ENCODE data around the gene RRN3.
"Not testable (repeated sequence)": the region's sequence is repeated elsewhere in the genome, so short reads cannot be mapped to it uniquely, and the experiment has no call there.

RRN3 gene

GRCh38 chr16:15093955-15094827 is at the start of gene RRN3:
Gene RRN3, minus strand, starts transcription at chr16:15094272. Its CDS starts 39 bp downstream, at chr16:15094233.
- DNase-seq (ENCODE audit: low read depth, low spot score), result peak; percentile 95

GRCh38 chr16:15143601-15144091 is 49.6 kb upstream of the RRN3 start:
- peak; percentile 84 for DNase-seq (ENCODE audit: low read depth, low spot score)

- DNase-seq (ENCODE audit: low read depth, low spot score), result peak; percentile 7
These were observed 49.0 kb upstream of the RRN3 start for GRCh38 chr16:15142891-15143600.

- DNase-seq (ENCODE audit: low read depth, low spot score), result not testable (repeated sequence)
These were observed 48.2 kb upstream of the RRN3 start for GRCh38 chr16:15142107-15142890.

GRCh38 chr16:15141586-15141985 is 47.5 kb upstream of the RRN3 start:
- DNase-seq (ENCODE audit: low read depth, low spot score), result peak; percentile 17

GRCh38 chr16:15140444-15141365 is 46.6 kb upstream of the RRN3 start:
- peak; percentile 1 for DNase-seq (ENCODE audit: low read depth, low spot score)

GRCh38 chr16:15137514-15137913 is 43.4 kb upstream of the RRN3 start:
- DNase-seq (ENCODE audit: low read depth, low spot score), result not testable (repeated sequence)

GRCh38 chr16:15135483-15136360 is 41.6 kb upstream of the RRN3 start:
- not testable (repeated sequence) for DNase-seq (ENCODE audit: low read depth, low spot score)

- DNase-seq (ENCODE audit: low read depth, low spot score), result not testable (repeated sequence)
These were observed 40.8 kb upstream of the RRN3 start for GRCh38 chr16:15134752-15135482.

- not testable (repeated sequence) for DNase-seq (ENCODE audit: low read depth, low spot score)
These were observed 39.5 kb upstream of the RRN3 start for GRCh38 chr16:15133554-15133953.

GRCh38 chr16:15132719-15133428 is 38.8 kb upstream of the RRN3 start:
- DNase-seq (ENCODE audit: low read depth, low spot score), result not testable (repeated sequence)

GRCh38 chr16:15130943-15131700 is 37.0 kb upstream of the RRN3 start:
- not testable (repeated sequence) for DNase-seq (ENCODE audit: low read depth, low spot score)

GRCh38 chr16:15130256-15130932 is 36.3 kb upstream of the RRN3 start:
- DNase-seq (ENCODE audit: low read depth, low spot score), result not testable (repeated sequence)

GRCh38 chr16:15127641-15128425 is 33.8 kb upstream of the RRN3 start:
- not testable (repeated sequence) for DNase-seq (ENCODE audit: low read depth, low spot score)

- not testable (repeated sequence) for DNase-seq (ENCODE audit: low read depth, low spot score)
These were observed 6.4 kb upstream of the RRN3 start for GRCh38 chr16:15100372-15100987.
